ENCODE data around the gene TMEM50A.
"Not testable (repeated sequence)": the region's sequence is repeated elsewhere in the genome, so short reads cannot be mapped to it uniquely, and the experiment has no call there.

Gene TMEM50A

DNA sequence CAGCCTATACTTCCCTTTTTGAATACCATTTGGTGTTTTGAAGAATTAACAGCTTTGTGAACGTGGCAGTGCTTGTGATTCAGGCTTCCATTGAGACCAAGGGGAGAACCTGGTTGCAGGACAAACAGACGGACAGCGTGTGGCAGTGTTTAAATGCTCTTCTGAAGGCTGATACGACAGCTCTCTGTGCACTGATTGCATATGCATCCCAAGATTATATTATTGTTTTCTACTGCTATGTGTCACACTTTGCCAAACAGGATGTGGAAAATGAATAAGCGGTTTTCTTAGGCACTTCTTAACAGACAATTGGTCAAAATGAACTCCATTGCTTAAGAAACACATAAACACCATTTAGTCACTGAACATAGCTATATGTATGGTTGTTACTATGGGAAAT, 8.2 kb upstream of the TMEM50A start:
- FAIRE-seq: peak; percentile 47
- not testable (repeated sequence) for DNase-seq (ENCODE audit: insufficient read length, low spot score)

- DNase-seq (ENCODE audit: insufficient read length, low spot score); FAIRE-seq: not testable (repeated sequence)
Observed at GRCh38 chr1:25336922-25337354, 1.2 kb upstream of the TMEM50A start.

- FAIRE-seq; DNase-seq (ENCODE audit: insufficient read length, low spot score): not testable (repeated sequence)
Observed at GRCh38 chr1:25337483-25338187, 499 bp upstream of the TMEM50A start.

GRCh38 chr1:25338986-25339385, 852 bp downstream of the TMEM50A start:
- FAIRE-seq: no peak
- no peak for DNase-seq (ENCODE audit: insufficient read length, low spot score)

DNA sequence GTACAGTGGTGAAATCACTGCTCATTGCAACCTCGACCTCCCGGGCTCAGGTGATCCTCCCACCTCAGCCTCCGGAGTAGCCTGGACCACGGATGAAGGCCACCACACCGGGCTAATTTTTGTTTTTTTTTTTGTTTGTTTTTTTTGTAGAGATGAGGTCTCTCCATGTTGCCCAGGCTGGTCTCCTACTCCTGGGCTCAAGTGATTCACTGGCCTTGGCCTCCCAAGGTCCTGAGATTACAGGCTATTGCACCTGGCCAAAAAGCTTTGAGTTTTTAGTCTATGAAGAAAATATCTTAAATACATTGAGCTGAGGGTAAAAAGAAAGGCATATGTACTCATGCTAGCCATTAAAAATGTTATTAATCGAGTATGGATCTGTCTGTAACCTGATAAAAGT, 3.6 kb downstream of the TMEM50A start:
- no peak for FAIRE-seq
- no peak for DNase-seq (ENCODE audit: insufficient read length, low spot score)

- FAIRE-seq (no peak), DNase-seq (ENCODE audit: insufficient read length, low spot score) (no peak)
Observed at GRCh38 chr1:25342846-25343245, 4.7 kb downstream of the TMEM50A start.

DNA sequence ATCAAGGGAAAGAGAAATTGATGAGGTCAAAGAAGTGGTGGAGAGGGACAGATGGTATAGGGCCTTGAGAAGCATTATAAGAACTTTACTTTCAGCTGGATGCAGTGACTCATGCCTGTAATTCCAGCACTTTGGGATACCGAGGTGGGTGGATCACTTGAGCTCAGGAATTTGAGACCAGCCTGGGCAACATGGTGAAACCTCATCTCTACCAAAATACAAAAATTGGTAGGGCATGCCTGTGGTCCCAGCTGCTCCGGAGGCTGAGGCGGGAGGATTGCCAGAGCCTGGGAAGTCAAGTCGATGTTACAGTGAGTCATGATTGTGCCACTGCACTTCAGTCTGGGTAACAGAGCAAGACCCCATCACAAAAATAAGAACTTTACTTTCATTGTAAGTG, 5.7 kb downstream of the TMEM50A start:
- DNase-seq (ENCODE audit: insufficient read length, low spot score) (no peak), FAIRE-seq (no peak)

GRCh38 chr1:25347556-25347955, 9.4 kb downstream of the TMEM50A start:
- FAIRE-seq: no peak
- DNase-seq (ENCODE audit: insufficient read length, low spot score): no peak

DNA sequence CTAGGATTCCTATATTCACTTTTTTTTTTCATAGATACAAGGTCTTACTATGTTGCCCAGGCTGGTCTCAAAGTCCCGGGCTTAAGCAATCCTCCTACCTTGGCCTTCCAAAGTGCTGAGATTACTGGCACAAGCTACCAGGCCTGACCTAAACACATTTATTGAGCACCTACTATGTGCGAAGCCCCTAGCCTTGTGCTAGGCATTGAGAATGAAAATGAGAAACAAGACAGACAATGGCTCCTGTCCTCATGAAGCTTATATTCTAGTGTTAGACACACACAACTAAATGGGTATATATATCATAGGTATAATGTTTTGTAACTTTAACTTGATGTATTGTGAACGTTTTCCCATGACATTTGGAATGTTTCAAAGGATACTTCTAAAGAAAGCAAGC, 11.5 kb downstream of the TMEM50A start:
- DNase-seq (ENCODE audit: insufficient read length, low spot score) (no peak), FAIRE-seq (no peak)

GRCh38 chr1:25355841-25356395, 17.8 kb downstream of the TMEM50A start:
- FAIRE-seq: no peak

GRCh38 chr1:25356441-25356840, 18.3 kb downstream of the TMEM50A start:
- DNase-seq (ENCODE audit: insufficient read length, low spot score) (no peak), FAIRE-seq (no peak)

More at GRCh38 chr1:25355841-25356395, 17.8 kb downstream of the TMEM50A start:
- DNase-seq (ENCODE audit: insufficient read length, low spot score): no peak

- FAIRE-seq: no peak
Observed at GRCh38 chr1:25356848-25357247, 18.7 kb downstream of the TMEM50A start.

DNA sequence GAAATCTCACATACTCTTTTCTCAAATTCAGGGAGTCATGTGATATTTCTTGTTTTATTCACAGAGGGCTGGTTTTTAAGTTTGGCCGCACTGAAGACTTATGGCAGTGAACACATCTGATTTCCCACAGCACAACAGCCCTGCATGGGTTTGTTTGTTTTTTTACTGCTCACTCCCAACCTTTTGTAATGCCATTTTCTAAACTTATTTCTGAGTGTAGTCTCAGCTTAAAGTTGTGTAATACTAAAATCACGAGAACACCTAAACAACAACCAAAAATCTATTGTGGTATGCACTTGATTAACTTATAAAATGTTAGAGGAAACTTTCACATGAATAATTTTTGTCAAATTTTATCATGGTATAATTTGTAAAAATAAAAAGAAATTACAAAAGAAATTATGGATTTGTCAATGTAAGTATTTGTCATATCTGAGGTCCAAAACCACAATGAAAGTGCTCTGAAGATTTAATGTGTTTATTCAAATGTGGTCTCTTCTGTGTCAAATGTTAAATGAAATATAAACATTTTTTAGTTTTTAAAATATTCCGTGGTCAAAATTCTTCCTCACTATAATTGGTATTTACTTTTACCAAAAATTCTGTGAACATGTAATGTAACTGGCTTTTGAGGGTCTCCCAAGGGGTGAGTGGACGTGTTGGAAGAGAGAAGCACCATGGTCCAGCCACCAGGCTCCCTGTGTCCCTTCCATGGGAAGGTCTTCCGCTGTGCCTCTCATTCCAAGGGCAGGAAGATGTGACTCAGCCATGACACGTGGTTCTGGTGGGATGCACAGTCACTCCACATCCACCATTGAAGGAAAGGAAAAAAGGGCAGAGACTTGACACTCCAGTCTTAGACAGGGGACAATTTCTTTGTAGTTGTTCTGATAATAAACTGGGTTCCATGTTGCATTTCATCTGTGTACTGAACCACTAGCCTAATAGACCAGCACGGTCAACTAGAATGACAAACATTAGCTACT, 22.8 kb downstream of the TMEM50A start:
- no peak for DNase-seq (ENCODE audit: insufficient read length, low spot score)

More at GRCh38 chr1:25356848-25357247, 18.7 kb downstream of the TMEM50A start:
- DNase-seq (ENCODE audit: insufficient read length, low spot score): no peak

GRCh38 chr1:25361901-25362300, 23.8 kb downstream of the TMEM50A start:
- no peak for DNase-seq (ENCODE audit: insufficient read length, low spot score)
- no peak for FAIRE-seq

More for the DNA sequence above, 22.8 kb downstream of the TMEM50A start:
- no peak for FAIRE-seq

- FAIRE-seq; DNase-seq (ENCODE audit: insufficient read length, low spot score): not testable (repeated sequence)
Observed at GRCh38 chr1:25362634-25363559, 24.8 kb downstream of the TMEM50A start.

- FAIRE-seq: no peak
- no peak for DNase-seq (ENCODE audit: insufficient read length, low spot score)
Observed at GRCh38 chr1:25369241-25369640, 31.1 kb downstream of the TMEM50A start.

DNA sequence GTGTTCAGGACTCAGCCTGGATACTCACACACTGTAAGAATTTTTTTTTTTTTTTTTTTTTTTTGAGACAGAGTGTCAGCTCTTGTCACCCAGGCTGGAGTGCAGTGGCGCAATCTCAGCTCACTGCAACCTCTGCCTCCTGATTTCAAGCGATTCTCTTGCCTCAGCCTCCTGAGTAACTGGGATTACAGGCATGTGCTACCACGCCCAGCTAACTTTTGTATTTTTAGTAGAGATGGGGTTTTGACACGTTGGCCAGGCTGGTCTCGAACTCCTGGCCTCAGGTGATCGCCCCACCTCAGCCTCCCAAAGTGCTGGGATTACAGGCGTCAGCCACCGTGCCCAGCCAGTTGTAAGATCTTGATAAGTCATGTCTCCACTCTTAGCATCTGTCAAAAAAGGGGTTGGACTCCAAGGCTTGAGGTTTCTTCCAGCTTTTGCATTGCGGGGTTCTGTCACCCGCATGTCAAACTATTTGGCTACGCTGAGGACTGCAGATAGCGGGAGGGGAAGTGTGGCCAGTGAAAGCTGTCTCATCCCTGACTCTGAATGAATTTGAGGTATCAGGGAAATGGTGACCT, 31.6 kb downstream of the TMEM50A start:
- FAIRE-seq; DNase-seq (ENCODE audit: insufficient read length, low spot score): not testable (repeated sequence)

DNA sequence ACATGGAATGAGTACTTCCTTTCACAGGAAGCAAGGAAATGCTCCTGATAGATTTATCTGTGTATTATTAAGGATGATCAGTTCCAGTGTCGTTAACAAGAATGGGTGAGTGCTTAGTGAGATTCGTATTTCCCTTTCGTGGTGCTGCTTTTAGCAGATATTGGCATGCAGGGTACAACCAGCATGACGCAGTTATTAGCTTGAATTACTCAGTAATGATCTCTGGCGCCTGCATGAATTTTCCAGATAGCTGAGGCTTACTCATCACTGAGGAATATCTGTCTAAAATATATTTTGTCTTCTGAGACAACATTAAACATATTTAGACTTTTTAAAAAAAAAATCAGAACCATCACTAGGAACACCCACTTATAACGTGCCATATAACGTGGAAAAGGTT, 33.6 kb downstream of the TMEM50A start:
- not testable (repeated sequence) for DNase-seq (ENCODE audit: insufficient read length, low spot score); FAIRE-seq

DNA sequence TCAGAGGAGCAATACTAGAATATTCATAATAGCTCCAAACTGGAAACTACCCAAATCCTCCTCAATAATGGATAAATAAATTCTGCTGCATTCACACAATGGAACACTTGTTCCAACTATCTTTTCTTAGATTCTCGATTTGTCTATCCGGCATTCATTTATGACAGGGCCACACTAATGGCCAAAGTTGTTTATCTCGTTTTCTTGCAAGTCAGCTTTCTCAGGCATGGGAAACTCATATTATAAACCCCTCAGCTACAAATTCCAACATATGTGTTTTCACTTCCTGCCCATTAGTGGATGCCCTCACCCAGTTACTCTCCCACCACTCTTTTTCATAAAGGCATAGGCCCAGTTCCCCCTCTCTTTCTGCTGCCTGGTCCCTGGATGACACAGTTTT, 40.2 kb downstream of the TMEM50A start:
- not testable (repeated sequence) for FAIRE-seq

DNA sequence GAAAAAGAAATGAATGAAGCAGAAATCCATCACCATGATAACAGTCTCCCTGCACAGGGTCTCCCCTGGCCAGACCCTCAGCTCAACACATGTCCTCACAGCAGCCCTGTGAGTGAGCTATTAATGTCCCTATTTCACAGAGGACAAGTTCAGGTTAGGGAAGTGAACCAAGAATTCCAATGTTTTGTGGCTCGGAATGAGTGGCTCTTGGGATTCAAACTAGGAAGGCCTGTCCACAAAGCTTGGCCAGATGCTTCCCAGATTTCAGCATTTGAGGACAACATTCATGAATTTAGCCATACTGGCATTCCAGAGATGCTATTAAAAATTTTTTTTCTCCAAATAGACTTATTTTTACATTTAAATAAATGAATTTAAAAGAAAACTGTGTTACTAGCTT, 44.4 kb downstream of the TMEM50A start:
- not testable (repeated sequence) for DNase-seq (ENCODE audit: insufficient read length, low spot score); FAIRE-seq

More for the DNA sequence above, 40.2 kb downstream of the TMEM50A start:
- DNase-seq (ENCODE audit: insufficient read length, low spot score): not testable (repeated sequence)

All from GM19239 (cell line).